Thyroid gland (tissue), 4 donors: ENCODE measurements around the gene FOXO3B. TPM values are rescaled to one million over a fixed set of nuclear protein-coding genes. Genes with fewer than 3 reads are reported as not detected.
"Not testable (repeated sequence)": the region's sequence is repeated elsewhere in the genome, so short reads cannot be mapped to it uniquely, and the experiment has no call there.

ENCODE experiments used
- DNase-seq, 2 donors: peaks; one replicate each; pipeline ENCODE4 v3.0.0-alpha.2; 2019
- H3K27ac ChIP-seq, 3 donors: fragments of 200-600 bp; sonication (generic); 1 replicate in 2 of 3; 2 replicates in 1 of 3; pipeline ENCODE4 v1.5.1; 2016 to 2019; ENCODE audit warnings: mild to moderate bottlenecking in 1 of 3, moderate library complexity in 1 of 3
- H3K27me3 ChIP-seq: fragments of 200-600 bp; sonication (generic); one replicate; pipeline ENCODE4 v1.5.1; 2019
- H3K36me3 ChIP-seq, 2 donors: fragments of 200-600 bp; sonication (generic); one replicate each; pipeline ENCODE4 v1.5.1; 2016 to 2019
- H3K4me1 ChIP-seq, 2 donors: fragments of 200-600 bp; sonication (generic); one replicate each; pipeline ENCODE4 v1.5.1; 2017 to 2019
- H3K4me3 ChIP-seq, 3 donors: fragments of 200-600 bp; sonication (generic); replicated peaks in 1 of 3; 1 replicate in 2 of 3; 2 replicates in 1 of 3; pipeline ENCODE4 v1.5.1; 2016; ENCODE audit warnings: mild to moderate bottlenecking in 1 of 3
- H3K9me3 ChIP-seq: fragments of 200-600 bp; sonication (generic); one replicate; pipeline ENCODE4 v1.5.1; 2017
- WGBS, 2 donors: methylation state at CpG; one replicate each; pipeline ENCODE4 v1.1.5; 2017; 5-methylcytosine and 5-hydroxymethylcytosine counted together
- intact Hi-C: fragments of 100-400 bp; cut with DNase I; formaldehyde crosslinking; loops from one replicate; pipeline ENCODE4 v1.15.1; 2023
- total RNA-seq, 4 donors: library from RNA; depleted of rRNA; stranded (reverse); fragments of >200 nt; gene quantifications; one replicate each; pipeline ENCODE4 v1.2.3, GENCODE V29; 2016

FOXO3B gene
- total RNA-seq, 4 donors from 2014 or later, result 4.2 to 12.1 (median 9.7) TPM

GRCh38 chr17:18695143-18695542, 13.0 kb upstream of the FOXO3B start:
- H3K4me1 ChIP-seq, intact Hi-C loops, H3K36me3 ChIP-seq, DNase-seq, H3K4me3 ChIP-seq, H3K9me3 ChIP-seq, H3K27ac ChIP-seq, H3K27me3 ChIP-seq: not testable (repeated sequence)
- WGBS, 2 donors, result 40 to 52% methylated on average over 1 to 2 of the region's 2 CpGs

DNA sequence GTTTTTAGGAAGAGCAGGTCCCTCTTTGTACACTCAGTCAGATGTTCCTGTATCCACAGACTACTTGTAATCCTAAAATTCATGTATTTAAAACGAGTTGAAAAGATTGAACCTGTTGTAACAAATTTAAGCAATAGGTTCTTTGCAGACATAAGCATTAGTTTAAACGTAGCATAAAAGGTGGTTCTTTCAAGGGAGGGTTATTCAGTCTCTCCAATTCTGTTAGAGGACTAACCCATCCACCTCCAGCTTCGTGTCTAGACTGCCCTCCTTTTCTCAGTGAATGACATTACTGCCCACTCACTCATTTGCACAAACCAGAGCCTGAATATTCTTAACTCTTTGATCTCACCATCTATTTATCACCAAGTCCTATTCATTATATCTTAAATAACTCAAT, 554 bp upstream of the FOXO3B start:
- H3K4me3 ChIP-seq, result peak overlapping the region in 1 of 3 donors; percentile 34
- 2 to 3% methylated on average over 3 of the region's 3 CpGs for WGBS, 2 donors
- intact Hi-C loops, H3K4me1 ChIP-seq, H3K27me3 ChIP-seq, H3K27ac ChIP-seq, H3K36me3 ChIP-seq, H3K9me3 ChIP-seq, DNase-seq: not testable (repeated sequence)

- H3K27me3 ChIP-seq, H3K4me3 ChIP-seq, H3K36me3 ChIP-seq, intact Hi-C loops, DNase-seq, H3K27ac ChIP-seq, H3K4me1 ChIP-seq, H3K9me3 ChIP-seq: not testable (repeated sequence)
- WGBS, 2 donors, result 97 to 98% methylated on average over 16 to 20 of the region's 29 CpGs
Measured at GRCh38 chr17:18677381-18677780, 4.7 kb downstream of the FOXO3B start.

GRCh38 chr17:18676928-18677327, 5.2 kb downstream of the FOXO3B start:
- intact Hi-C loops, H3K4me3 ChIP-seq, H3K9me3 ChIP-seq, H3K27ac ChIP-seq, H3K4me1 ChIP-seq, DNase-seq, H3K27me3 ChIP-seq, H3K36me3 ChIP-seq: not testable (repeated sequence)
- 98 to 100% methylated on average over 3 of the region's 3 CpGs for WGBS, 2 donors

DNA sequence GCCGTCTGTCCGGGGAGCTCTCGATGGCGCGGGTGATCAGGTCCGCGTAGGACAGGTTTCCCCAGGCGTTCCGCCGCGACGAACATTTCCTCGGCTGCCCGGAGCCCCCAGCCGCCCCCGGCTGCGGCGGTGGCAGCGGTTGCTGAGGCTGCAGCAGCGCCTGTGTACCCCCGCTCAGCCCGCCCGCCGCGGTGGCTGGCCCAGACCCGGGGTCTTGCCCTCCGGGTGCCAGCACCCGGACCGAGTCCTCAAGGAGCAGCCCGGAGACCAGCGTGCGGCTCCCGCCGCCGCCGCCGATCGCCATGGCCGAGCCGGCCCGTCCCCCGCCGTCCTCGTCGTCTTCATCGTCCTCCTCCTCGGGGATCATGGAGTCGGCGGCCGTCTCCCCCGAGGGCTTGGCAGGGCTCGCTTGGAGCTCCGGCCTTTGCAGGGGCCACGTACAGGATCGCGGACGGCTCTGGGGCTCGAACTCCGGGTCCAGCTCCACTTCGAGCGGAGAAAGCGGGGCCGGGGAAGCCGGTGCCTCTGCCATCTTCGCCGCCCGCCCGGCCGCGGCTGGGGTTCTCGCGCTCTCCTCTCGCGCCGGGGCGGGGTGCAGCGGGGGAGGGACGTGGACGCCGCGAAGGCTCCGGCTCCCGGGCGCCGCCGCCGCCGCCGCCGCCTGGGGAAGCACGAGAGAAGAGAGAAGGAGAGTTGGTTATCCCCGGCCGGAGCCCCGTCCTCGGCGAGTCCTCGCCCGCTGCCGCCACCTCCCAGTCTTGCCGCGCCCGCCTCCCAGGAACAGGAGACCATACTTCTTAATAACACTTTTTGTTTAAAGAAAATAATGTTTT, 9.5 kb downstream of the FOXO3B start:
- H3K27me3 ChIP-seq, H3K4me3 ChIP-seq, DNase-seq, H3K27ac ChIP-seq, H3K36me3 ChIP-seq, intact Hi-C loops, H3K4me1 ChIP-seq, H3K9me3 ChIP-seq: not testable (repeated sequence)
- WGBS, 2 donors, result 96 to 97% methylated on average over 26 to 41 of the region's 102 CpGs

GRCh38 chr17:18668625-18669024, 13.5 kb downstream of the FOXO3B start:
- 100% methylated on average over 1 of the region's 1 CpG for WGBS, 2 donors
- H3K27me3 ChIP-seq, H3K4me1 ChIP-seq, H3K27ac ChIP-seq, DNase-seq, H3K9me3 ChIP-seq, intact Hi-C loops, H3K4me3 ChIP-seq, H3K36me3 ChIP-seq: not testable (repeated sequence)

DNA sequence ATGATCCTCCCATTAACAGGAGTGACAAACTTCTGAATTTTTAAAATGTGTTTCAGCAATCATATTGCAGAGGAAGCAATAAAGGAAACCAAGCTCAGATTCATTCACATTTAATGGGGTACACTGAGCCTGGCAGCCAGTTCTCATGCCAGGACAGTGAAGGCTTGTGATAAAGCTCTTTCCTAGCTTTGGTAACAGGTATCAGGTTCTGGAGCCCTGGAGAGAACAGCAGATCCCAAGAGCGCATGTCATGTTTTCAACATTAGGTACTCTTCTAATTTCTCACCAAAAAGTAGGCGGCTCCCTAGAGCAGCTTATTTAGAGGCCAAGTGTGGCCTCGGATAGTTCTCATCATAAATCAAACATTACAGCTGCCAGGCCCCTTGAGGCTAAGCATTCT, 14.6 kb downstream of the FOXO3B start:
- H3K36me3 ChIP-seq, H3K4me1 ChIP-seq, intact Hi-C loops, DNase-seq, H3K27ac ChIP-seq, H3K9me3 ChIP-seq, H3K27me3 ChIP-seq, H3K4me3 ChIP-seq: not testable (repeated sequence)
- 96% methylated on average over 3 of the region's 3 CpGs; no CpG with 5 or more reads in 1 of the 2 donors for WGBS, 2 donors

DNA sequence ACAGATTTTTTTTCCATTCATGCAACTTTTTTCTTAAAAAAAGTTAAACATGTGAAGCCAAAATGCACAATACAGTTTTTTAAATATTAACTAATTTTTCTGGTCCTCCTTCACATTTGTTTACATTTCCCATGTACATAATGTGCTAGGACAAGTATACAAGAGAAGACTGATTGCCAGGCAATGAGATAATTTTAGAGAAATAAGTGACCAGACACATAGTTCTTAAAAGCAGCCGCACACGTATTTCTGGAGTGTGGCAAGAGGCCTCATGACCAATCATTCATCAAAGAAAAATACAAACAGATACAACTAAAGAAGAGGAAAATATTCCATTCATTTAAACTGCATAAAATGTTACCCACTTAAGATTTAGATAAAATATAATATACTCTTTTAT, 15.8 kb downstream of the FOXO3B start:
- H3K27ac ChIP-seq, H3K9me3 ChIP-seq, H3K4me3 ChIP-seq, intact Hi-C loops, H3K36me3 ChIP-seq, DNase-seq, H3K4me1 ChIP-seq, H3K27me3 ChIP-seq: not testable (repeated sequence)
- WGBS, 2 donors, result 97 to 100% methylated on average over 2 of the region's 2 CpGs

GRCh38 chr17:18661924-18662624, 20.0 kb downstream of the FOXO3B start:
- not testable (repeated sequence) for H3K36me3 ChIP-seq, H3K9me3 ChIP-seq
- 94 to 97% methylated on average over 5 of the region's 5 CpGs for WGBS, 2 donors

GRCh38 chr17:18650094-18650493, 32.0 kb downstream of the FOXO3B start:
- WGBS, 2 donors, result 37 to 58% methylated on average over 15 to 23 of the region's 23 CpGs

More at GRCh38 chr17:18661924-18662624, 20.0 kb downstream of the FOXO3B start:
- H3K27ac ChIP-seq, H3K27me3 ChIP-seq, H3K4me3 ChIP-seq, H3K4me1 ChIP-seq, DNase-seq, intact Hi-C loops: not testable (repeated sequence)

DNA sequence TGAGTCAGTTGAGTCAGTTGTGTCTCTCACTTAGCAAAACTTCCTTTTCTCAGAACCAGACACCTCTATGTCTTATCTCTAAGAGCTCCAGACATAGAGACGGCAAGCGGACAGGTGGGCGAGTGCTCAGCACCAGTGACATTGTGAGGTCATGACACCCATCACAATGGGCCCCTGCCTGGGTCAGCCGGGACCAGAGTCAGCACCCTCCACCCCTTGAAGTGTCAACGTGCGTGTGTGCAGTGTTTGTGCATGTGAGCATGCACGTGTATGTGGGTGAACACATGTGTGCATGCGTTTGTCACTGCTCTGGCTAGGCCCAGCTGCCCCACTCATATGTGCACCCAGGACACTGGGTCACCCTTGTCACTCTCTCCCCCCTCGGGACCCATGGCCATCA, 37.8 kb downstream of the FOXO3B start, which contains the start of gene TBC1D28:
Gene TBC1D28 (minus strand): TSS at position 101 of the 400 bp plus-strand sequence. CDS start 3,039 bp downstream, outside the sequence.
- DNase-seq, H3K4me1 ChIP-seq, intact Hi-C loops, H3K27me3 ChIP-seq, H3K4me3 ChIP-seq, H3K36me3 ChIP-seq, H3K27ac ChIP-seq, H3K9me3 ChIP-seq: not testable (repeated sequence)
- 86 to 97% methylated on average over 5 to 9 of the region's 9 CpGs for WGBS, 2 donors

More at GRCh38 chr17:18650094-18650493, 32.0 kb downstream of the FOXO3B start:
- DNase-seq, H3K36me3 ChIP-seq, H3K4me1 ChIP-seq, H3K4me3 ChIP-seq, H3K9me3 ChIP-seq, intact Hi-C loops, H3K27ac ChIP-seq, H3K27me3 ChIP-seq: not testable (repeated sequence)

- intact Hi-C loops, DNase-seq: not testable (repeated sequence)
- 67 to 72% methylated on average over 2 to 4 of the region's 6 CpGs for WGBS, 2 donors
Measured at GRCh38 chr17:18643124-18643523, 39.0 kb downstream of the FOXO3B start.

DNA sequence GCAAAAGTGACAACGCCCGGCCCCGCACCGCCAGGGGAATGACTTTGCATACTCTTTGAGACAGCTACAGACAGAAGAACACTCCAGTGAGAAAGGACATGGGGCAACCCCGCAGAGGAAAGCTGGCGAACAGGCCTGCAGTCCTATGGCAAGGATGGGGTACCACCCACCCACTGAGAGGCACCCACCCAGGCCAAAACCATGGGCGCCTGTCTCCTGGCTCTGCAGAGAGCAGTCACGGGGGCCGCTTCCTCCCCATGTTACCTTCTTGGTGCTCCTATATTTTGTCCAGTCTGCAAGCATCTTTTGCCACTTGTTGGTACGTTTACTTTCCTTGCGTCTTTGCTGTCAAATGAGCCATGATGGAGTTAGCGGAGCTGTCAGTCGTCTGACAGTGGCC, 43.8 kb downstream of the FOXO3B start:
- H3K4me3 ChIP-seq, H3K9me3 ChIP-seq, H3K36me3 ChIP-seq, DNase-seq, H3K4me1 ChIP-seq, intact Hi-C loops, H3K27ac ChIP-seq, H3K27me3 ChIP-seq: not testable (repeated sequence)
- 89 to 94% methylated on average over 5 to 13 of the region's 13 CpGs for WGBS, 2 donors

More at GRCh38 chr17:18643124-18643523, 39.0 kb downstream of the FOXO3B start:
- H3K4me3 ChIP-seq, H3K27me3 ChIP-seq, H3K36me3 ChIP-seq, H3K9me3 ChIP-seq, H3K27ac ChIP-seq, H3K4me1 ChIP-seq: not testable (repeated sequence)
